ENCODE data around the gene SCN1A. TPM values are rescaled to one million over a fixed set of nuclear protein-coding genes. Genes with fewer than 3 reads are reported as not detected.
"Not testable (repeated sequence)": the region's sequence is repeated elsewhere in the genome, so short reads cannot be mapped to it uniquely, and the experiment has no call there.

SCN1A gene
- total RNA-seq, result not detected in 2 replicates

DNA sequence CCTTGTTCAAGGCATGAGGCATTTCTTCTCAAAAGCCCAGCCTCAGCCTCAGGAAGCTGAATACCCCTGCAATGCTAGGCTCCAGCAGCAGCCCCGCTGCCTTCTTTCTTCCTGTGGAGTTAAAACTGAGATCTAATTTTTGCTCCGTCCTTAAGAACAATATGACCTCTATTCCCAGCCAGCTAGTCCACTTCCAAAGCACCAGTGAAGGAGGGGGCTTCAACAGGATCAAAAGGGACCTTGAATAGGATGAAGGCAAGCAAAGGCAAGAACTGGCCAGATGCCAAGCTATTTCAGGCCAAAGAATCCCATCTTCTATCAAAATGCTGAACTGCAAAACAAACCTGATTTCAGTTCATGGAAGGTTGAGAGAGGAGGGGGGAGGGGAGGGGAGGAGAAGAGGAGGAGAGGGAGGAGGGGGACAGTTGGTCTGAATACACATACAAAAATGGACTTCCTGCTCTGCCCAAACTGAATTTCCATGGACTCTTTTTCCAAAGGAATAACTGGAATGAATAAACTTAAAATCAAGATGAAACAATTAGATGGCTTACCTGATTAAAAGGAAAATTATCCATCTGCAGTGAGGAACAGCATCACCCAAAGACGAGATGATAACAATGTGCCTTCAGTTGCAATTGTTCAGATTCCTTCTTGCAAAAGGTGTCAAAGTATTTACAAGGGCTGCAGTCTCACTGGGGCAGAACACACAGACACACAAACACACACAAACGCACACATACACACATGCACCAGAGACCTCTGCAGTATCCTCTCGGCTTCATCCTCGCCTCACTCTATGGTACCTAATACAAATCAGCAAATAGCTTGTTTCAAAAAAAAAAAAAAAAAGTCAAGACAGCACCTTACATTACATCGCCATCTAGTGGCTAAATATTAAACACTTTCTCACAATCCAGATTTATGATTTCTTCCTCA is at the start of gene SCN1A:
Gene SCN1A, minus strand, starts transcription at position 804 of the 939 bp plus-strand sequence. CDS start 54,399 bp downstream, outside the sequence.
- intact Hi-C loops (cut with micrococcal nuclease), result loop anchor here (1.0 to 2.0 kb wide), 2 partner anchors 173 to 727 kb away; no protein-coding TSS in a partner anchor

DNA sequence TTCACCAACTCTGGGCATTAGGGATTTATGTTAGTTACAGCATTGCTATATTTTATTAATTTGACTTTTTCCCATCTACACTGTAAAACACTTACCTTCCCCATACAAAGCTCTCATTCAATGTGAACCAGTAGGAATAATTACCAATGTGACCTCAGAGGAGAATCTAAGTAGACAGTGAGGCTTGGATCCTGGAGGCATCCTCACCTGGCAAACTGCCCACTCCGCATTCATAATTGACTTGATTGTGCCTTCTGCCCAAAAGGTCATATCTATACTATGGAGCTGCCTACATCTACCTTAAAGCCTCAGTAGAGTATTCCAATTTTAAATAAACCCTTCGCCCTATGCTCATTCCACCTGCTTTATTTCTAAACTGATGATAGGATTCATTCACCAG is 45.4 kb upstream of the SCN1A start:
- intact Hi-C loops (cut with micrococcal nuclease), result no loop called here

DNA sequence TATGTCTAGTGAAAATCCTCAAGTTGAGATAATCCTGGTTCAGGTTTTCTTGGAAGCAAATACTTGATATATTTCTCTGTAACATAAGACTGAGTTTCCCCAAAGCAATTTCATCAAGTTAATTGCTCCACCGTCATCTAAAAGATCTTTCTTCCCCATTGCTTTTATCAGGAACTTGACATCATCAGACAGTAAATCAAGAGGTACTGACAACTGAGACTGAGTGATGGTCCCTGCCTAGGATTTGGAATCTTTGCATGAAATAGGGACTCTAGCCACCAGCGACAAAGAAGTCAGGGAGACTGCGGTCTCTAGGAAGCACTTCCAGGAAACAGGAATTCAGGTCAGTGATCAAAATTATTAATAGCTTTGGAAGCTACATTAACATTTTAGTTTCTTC is 43.4 kb upstream of the SCN1A start:
- intact Hi-C loops (cut with micrococcal nuclease), result no loop called here

DNA sequence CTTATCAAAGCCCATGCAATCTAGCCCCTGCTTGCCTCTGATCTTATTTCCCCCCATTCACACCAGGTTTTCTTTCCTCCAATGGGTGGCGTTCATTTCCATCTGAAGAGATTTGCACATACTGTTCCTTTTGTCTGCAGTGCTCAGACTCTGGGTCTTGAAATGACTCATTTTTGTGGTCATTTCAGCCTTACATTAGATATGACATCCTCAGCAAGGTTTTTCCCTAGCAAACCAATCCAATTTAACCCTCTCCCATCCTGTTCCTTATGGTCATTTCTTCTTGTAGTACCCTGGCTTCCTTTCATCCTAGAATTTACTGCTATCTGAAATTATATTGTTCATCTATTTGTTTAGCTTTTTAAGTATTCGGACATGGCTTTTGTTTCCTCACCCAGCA is 42.5 kb upstream of the SCN1A start:
- intact Hi-C loops (cut with micrococcal nuclease), result no loop called here

DNA sequence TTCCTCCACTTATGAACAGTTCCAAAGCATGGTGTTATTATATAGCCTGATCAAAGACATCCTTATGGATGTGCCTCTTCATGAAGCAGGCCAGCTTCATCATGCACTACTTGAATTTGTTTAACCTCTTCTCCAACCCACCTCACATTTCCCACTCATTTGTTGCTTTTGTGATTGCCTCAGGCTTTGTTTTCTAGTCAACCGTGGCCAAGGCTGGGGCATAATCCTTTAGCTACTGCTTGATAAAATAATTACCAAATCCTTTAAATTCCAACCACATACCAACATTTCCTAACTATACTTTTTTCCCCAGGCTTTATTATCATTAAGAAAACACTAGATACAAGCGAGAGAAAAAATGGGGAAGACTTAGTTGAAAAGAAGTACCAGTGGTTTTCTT is 39.6 kb upstream of the SCN1A start:
- intact Hi-C loops (cut with micrococcal nuclease), result no loop called here

DNA sequence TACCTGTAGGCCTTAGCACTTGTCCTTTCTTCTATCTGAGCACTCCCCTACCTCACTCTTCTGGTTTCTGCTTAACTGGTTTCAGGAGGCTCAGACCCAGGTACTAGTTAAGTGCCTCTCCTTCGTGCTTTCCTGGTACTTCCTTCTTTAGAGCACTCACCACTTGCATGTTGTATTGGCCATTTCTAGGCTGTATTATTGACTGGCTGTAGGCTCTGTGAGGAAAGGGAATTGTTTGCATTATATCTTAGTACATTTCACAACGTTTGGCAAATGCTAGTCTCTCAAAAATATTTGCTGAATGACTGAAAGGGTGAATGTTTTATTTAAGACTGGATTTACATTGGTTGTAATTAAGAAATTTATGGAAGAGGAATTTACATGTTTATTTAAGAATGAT is 36.0 kb upstream of the SCN1A start:
- intact Hi-C loops (cut with micrococcal nuclease), result no loop called here

DNA sequence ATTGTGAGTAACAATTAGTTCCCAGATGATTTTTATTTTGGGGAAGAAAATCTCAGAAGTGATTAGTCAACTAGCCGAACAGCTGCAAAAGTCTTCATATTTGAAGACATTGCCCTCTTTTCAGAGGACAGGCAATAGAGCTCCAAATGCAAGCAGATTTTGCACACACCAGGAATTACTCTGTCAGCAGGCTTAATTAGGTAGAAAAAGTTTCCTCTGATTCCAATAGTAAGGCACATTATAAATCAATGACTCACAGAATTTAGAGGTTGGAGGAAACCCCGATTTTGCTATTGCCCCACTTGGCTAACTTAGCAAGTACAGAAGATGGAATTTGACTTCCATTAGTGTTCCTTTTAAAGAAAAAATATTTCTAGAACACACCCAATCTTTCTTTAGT is 30.7 kb upstream of the SCN1A start:
- intact Hi-C loops (cut with micrococcal nuclease), result no loop called here

DNA sequence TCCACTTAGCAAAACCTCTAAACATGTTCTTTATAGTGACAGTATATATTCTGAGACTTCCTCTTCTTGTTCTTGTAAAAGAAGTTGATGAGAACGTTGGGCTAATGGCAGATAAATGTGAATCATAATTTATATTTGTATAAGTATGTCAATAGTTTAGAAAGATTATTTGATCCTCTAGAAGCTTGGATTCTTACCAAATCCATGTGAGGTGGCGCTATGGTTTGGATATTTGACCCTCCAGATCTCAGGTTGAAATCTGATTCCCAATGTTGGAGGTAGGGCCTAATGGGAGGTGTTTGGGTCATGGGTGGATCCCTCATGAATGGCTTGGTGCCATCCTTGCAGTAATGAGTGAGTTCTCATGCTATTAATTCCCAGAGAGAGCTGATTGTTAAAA is 29.8 kb upstream of the SCN1A start:
- intact Hi-C loops (cut with micrococcal nuclease), result no loop called here

DNA sequence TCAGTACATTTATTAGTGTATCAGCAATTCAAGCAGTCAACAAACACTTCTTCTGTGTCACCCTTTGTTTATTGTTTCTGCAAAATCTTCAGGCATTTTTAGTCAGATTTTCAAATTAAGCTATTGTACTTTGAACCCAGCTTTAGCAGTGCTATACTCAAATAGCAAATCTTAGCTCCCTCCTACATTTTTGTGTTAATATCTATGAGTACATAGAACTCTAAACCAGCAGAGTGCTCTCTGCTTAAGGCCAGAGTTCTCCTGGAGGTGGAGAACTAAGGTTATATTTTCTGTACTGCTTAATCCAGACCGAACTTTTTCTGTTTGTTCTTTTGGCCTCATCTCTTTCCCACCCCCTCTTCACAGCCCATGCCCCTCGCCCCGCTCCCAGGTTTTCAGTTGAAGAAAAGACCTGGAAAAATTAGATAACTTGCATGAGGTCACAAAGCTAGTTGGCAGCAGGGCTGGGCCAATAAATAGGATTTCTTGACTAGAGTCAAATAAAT is 29.2 kb upstream of the SCN1A start:
- intact Hi-C loops (cut with micrococcal nuclease), result no loop called here

DNA sequence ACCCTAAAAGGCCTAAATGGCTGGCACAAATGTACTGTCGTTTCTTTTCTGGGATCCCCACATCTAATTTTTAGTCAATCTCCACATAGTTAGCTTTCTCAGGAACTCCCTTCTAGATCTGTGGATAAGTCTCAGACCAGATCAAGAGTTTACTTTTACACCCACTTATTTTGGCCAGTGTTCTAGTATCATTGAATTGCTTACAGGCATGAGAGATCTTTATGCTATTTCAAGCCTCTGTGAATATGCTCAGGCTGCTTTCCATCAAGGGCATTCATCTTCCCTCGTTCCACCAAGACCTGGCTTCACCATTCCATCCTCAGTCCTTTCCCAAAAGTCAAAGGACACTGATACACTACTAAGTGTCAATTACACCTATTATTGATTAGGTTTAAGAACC is 27.8 kb upstream of the SCN1A start:
- intact Hi-C loops (cut with micrococcal nuclease), result no loop called here

DNA sequence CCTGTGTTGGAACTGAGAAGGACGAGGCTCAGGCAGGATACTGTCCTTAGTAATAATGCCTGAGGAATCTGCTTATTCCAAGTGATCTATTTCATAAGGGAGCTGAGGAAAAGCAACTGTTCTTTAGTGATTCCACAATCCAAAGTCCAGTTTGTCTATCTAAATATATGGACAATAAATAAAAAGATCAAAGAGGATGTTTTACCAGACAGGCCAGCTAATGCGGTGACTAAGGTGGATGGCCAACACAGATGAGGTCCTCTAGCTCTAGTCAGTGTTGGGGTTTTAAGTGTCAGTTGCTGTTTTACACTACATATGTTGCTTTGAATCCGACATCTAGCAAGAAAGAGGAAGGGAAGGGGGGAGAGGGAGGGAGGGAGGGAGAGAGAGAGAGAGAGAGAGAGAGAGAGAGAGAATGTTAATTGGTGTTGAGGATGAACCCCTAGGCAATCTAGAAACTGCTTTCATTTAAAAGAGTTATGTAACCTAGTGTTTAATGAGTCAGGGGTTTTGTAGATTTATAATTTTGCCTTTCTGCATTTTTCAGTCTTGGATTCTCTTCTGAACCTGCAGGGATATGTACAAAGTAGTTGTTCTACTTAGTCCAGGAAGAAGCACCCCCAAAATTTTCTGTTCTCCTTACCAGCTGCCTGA is 27.0 kb upstream of the SCN1A start:
- intact Hi-C loops (cut with micrococcal nuclease), result no loop called here

DNA sequence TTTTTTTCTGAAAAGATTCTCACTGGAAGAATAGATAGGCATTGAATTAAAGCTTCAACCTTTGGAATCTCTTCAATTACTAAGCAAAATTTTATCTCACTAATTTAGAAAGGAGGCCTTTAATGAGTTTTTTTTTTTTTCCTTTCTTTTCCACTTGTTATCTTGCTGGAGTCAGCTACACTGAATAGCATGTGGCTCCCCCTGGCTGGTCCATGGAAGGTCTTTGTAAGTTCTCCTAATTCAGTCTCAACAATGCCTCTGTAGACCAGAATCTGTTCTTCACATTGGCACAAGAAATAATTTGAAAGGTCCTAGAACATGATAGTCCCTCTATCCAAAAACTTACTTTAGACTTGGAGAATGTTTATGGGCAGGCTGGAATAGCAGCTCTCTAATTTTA is 24.2 kb upstream of the SCN1A start:
- intact Hi-C loops (cut with micrococcal nuclease), result no loop called here

DNA sequence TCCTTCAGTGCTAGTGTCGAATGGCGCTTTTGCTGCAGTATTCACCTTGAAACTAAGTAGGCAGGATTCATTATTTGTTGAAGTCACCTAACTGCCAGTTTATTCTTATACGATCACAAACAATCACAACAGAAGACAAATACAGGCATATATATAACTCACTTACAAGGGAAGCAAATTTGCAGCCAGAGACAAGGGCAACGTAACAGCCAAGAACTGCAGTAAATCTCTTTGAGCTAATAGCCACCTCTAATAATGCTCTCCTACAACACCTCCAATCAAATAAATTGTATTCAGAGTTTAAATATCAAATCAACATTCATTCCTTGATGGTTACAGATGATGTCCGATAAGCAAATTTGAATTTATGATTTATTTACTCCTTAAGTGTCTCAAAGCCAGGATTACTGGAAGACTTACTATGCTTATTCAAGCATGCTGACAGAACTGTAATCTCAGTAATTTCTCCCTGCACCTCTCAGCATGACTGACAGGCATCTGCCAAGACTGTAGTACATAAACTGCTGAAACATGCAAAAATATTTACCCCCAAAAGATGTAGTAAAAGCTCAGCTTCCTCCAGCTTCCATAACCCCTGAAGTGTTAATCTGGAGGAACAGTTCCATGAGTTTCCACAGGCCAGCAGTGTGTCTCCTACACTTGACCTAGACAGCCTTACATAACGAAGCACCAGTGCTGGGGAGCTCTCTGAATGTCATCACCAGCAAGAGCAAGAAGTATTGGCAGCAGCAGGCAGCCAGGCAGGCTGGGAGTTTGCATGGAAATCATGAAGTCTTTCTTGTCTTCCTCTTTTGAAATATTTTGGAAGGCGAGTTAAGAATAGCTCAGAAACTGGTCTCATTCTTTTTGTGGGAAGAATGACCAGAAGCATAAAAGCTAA is 20.9 kb upstream of the SCN1A start:
- intact Hi-C loops (cut with micrococcal nuclease), result no loop called here

DNA sequence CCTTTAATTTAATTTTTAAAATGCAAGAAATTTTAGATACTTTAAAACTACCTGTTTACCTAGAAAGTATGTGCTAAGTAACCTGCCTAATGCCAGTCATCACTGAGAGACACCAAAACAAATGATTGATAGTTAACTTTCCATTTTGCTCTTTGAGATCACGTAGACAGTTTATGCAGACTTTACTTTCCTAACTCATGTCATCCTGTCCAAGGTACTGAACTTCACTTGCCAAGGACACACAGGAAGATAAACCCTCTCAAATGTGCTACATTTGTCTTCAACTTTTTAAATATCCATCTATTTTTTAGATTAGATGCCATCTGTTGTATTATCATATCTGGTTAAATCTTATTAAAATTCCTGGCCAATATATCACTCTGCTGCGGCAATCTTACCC is 20.1 kb upstream of the SCN1A start:
- intact Hi-C loops (cut with micrococcal nuclease), result no loop called here

DNA sequence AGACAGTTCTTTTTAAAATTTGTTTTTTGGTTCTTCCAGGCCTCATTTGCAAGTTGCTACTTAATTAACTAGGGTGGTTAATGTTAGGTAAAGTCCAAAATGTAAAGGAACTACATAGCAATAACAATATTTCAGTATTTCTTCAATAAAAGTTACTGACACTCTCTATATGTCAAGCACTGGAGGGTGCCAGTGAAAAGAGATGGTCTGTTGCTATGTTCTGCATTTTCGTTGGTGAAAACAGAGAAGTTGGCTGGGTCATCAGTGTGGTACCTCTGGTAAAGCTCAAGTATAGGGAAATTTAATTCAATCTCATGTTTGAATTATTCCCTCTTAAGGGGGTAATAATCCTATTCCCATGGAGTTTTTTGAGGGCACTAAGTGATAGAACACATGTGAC is 16.3 kb upstream of the SCN1A start:
- intact Hi-C loops (cut with micrococcal nuclease), result no loop called here

DNA sequence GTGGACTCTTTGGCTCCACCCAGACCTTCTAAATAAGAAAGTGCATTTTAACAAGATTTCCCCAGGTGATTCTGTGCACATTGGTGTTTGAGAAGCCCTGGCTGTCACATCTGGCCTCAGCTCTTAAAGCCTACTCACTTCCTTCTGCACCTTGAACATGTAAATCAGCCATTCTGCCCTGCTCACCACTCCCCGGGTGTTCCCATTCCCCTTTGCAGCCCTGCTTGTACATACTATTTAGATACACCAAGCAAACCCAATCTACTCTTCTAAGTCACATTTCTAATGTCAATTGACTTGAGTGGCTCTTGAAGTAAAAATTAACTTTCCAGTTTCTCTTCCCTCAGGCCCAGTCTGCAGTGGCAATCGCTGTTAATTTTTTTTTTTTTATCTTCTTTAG is 13.1 kb upstream of the SCN1A start:
- intact Hi-C loops (cut with micrococcal nuclease), result no loop called here

DNA sequence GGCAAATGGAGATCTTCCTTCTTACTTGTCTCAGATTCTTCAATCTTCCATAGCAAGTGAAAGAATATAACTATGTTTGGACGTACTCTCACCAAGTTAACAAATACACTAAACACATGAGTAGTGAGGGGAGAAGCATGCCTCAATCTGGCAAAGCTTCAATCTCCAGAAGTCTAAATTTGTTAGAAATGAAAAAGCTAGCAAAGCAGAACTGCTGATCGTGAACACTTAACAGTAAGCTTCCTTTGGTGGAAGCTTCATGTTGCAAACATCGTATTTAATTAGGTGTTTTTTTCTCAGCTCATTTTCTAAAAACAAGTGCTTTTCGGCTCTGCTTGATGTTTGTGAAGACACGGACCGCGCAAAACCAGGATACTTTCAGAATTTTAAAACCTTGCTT is 12.7 kb upstream of the SCN1A start:
- intact Hi-C loops (cut with micrococcal nuclease), result no loop called here

DNA sequence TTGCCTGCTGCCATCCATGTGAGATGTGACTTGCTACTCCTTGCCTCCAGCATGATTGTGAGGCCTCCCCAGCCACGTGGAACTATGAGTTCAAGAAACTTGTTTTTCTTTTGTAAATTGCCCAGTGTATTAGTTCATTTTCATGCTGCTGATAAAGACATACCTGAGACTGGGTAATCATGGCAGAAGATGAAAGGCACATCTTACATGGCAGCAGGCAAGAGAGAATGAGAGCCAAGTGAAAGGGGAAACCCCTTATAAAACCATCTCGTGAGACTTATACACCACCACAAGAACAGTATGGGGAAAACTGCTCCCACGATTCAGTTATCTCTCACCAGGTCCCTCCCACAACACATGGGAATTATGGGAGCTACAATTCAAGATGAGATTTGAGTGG is 11.7 kb upstream of the SCN1A start:
- intact Hi-C loops (cut with micrococcal nuclease), result not testable (repeated sequence)

DNA sequence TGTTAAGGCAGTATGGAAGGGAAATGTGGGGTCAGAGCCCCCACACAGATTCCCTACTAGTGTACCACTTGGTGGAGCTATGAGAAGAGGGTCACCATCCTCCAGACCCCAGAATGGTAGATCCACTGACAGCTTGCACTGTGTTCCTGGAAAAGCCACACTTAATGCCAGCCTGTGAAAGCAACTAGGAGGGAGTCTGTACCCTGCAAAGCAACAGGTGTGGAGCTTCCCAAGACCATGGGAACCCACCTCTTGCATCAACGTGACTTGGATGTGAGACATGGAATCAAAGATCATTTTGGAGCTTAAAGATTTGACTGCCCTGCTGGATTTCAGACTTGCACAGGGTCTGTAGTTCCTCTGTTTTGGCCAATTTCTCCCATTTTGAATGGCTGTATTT is 10.8 kb upstream of the SCN1A start:
- intact Hi-C loops (cut with micrococcal nuclease), result no loop called here

DNA sequence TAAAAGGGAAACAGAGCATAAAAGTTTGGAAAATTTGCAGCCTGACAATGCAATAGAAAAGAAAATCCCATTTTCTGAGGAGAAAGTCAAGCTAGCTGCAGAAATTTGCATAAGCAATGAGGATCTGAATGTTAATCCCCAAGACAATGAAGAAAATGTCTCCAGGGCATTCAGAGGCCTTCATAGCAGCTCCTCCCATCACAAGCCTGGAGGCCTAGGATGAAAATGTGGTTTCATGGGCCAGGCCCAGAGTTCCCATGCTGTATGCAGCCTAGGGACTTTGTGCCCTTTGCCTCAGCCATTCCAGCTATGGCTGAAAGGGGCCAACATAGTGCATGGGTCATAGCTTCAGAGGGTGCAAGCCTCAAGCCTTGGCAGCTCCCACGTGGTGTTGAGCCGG is 10.3 kb upstream of the SCN1A start:
- intact Hi-C loops (cut with micrococcal nuclease), result no loop called here

DNA sequence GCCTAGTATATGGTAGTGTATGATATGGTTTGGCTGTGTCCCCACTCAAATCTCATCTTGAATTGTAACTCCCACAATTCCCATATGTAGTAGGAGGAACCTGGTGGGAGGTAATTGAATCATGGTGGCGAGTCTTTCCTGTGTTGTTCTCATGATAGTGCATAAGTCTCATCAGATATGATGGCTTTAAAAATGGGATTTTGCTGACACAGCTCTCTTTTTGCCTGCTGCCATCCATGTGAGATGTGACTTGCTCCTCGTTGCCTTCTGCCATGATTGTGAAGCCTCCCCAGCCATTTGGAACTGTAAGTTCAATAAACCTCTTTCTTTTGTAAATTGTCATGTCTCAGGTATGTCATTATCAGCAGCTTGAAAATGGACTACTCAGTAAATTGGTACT is 9.5 kb upstream of the SCN1A start:
- intact Hi-C loops (cut with micrococcal nuclease), result no loop called here

DNA sequence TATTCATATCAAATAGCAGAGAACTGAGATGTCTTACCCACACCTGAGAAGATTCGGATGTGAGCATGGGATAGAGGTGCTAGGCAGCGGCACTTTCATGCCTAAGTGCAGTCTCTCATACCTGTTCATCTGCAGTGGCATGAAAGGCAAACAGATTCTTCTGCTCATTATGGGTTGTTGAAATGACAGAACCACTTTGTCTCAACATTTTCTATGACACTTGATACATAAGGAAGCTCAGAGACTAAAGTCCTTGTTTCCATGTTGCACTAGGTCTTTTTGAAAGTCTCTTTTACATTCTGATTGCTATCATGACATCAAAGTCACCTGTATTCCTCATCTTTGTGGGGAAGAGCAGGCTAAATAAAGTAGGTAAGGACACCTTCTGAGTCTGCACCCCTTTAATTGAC is 8.0 kb upstream of the SCN1A start:
- intact Hi-C loops (cut with micrococcal nuclease), result no loop called here
